Measurements from ENCODE around the gene DCANP1. TPM values are rescaled to one million over a fixed set of nuclear protein-coding genes. Genes with fewer than 3 reads are reported as not detected.

Gene DCANP1
- total RNA-seq, 2 experiments from 2014 or later = not detected

- Histone ChIP-seq H3K36me3 (ENCODE audit: insufficient read depth, low read length) (no peaks in the 10 kb centered on the region), H2AFZ (ENCODE audit: low read length) (no peak overlapping the region), H3K27ac (ENCODE audit: low read depth, low read length, poor library complexity, severe bottlenecking) (no peak overlapping the region), H3K4me3 (ENCODE audit: low read depth, low read length, poor library complexity, severe bottlenecking) (no peak overlapping the region), H3K9me3 (ENCODE audit: low read length) (no peaks in the 10 kb centered on the region), H3K4me1 (ENCODE audit: insufficient read depth, low read length, poor library complexity, severe bottlenecking) (peaks cover 12% of the 10 kb centered on the region), H3K4me2 (ENCODE audit: low read length) (no peak overlapping the region), H4K20me1 (ENCODE audit: insufficient read depth, low read length) (no peaks in the 10 kb centered on the region), H3K79me2 (ENCODE audit: insufficient read depth, low read depth, low read length) (no peaks in the 10 kb centered on the region), H3K9me2 (ENCODE audit: insufficient read depth, low read length) (no peaks in the 10 kb centered on the region)
- ChIA-PET POLR2A (no interaction called here), CTCF (ENCODE audit: unreplicated experiment) (no interaction called here)
- no peak for TF ChIP-seq CTCF (conservative IDR thresholded peaks at IDR 0.05; ENCODE audit: low read length)
- TF ChIP-seq EZH2phosphoT487 (IDR thresholded peaks at IDR 0.05; ENCODE audit: borderline replicate concordance, low read depth, low read length) = no peak
- DNase-seq (ENCODE audit: low spot score) = no peak
- intact Hi-C loops (cut with micrococcal nuclease; ENCODE audit: unreplicated experiment) = no loop called here
- BruUV-seq (replicated peaks) = no TSS peak
Observed at GRCh38 chr5:135434591-135435466, 12.3 kb downstream of the DCANP1 start.

- no peak overlapping the region for H3K4me3 ChIP-seq (ENCODE audit: low read depth, low read length, poor library complexity, severe bottlenecking)
- H3K4me1 ChIP-seq (ENCODE audit: insufficient read depth, low read length, poor library complexity, severe bottlenecking) = peaks cover 12% of the 10 kb centered on the region
- no peaks in the 10 kb centered on the region for H3K36me3 ChIP-seq (ENCODE audit: insufficient read depth, low read length)
- no peak overlapping the region for H3K4me2 ChIP-seq (ENCODE audit: low read length)
- no peaks in the 10 kb centered on the region for H3K9me2 ChIP-seq (ENCODE audit: insufficient read depth, low read length)
- intact Hi-C loops (cut with micrococcal nuclease; ENCODE audit: unreplicated experiment) = no loop called here
- DNase-seq (ENCODE audit: low spot score) = no peak
- H3K9me3 ChIP-seq (ENCODE audit: low read length) = no peaks in the 10 kb centered on the region
- ChIA-PET CTCF (ENCODE audit: unreplicated experiment) (no interaction called here), POLR2A (no interaction called here)
- no peak overlapping the region for H2AFZ ChIP-seq (ENCODE audit: low read length)
- H3K79me2 ChIP-seq (ENCODE audit: insufficient read depth, low read depth, low read length) = no peaks in the 10 kb centered on the region
- no TSS peak for BruUV-seq (replicated peaks)
- no peaks in the 10 kb centered on the region for H4K20me1 ChIP-seq (ENCODE audit: insufficient read depth, low read length)
- no peak overlapping the region for H3K27ac ChIP-seq (ENCODE audit: low read depth, low read length, poor library complexity, severe bottlenecking)
- no peak for TF ChIP-seq CTCF (conservative IDR thresholded peaks at IDR 0.05; ENCODE audit: low read length)
- TF ChIP-seq EZH2phosphoT487 (IDR thresholded peaks at IDR 0.05; ENCODE audit: borderline replicate concordance, low read depth, low read length) = no peak
Observed at GRCh38 chr5:135433681-135434426, 13.3 kb downstream of the DCANP1 start.

GRCh38 chr5:135432113-135432512 lies 15.0 kb downstream of the DCANP1 start:
- H3K27ac ChIP-seq (ENCODE audit: low read depth, low read length, poor library complexity, severe bottlenecking) = no peak overlapping the region
- no peak overlapping the region for H3K4me3 ChIP-seq (ENCODE audit: low read depth, low read length, poor library complexity, severe bottlenecking)
- H2AFZ ChIP-seq (ENCODE audit: low read length) = no peak overlapping the region
- H4K20me1 ChIP-seq (ENCODE audit: insufficient read depth, low read length) = no peaks in the 10 kb centered on the region
- no peaks in the 10 kb centered on the region for H3K36me3 ChIP-seq (ENCODE audit: insufficient read depth, low read length)
- no peak for DNase-seq (ENCODE audit: low spot score)
- no TSS peak for BruUV-seq (replicated peaks)
- peaks cover 6% of the 10 kb centered on the region for H3K4me1 ChIP-seq (ENCODE audit: insufficient read depth, low read length, poor library complexity, severe bottlenecking)
- no peaks in the 10 kb centered on the region for H3K9me2 ChIP-seq (ENCODE audit: insufficient read depth, low read length)
- no peak overlapping the region for H3K4me2 ChIP-seq (ENCODE audit: low read length)
- intact Hi-C loops (cut with micrococcal nuclease; ENCODE audit: unreplicated experiment) = no loop called here
- H3K79me2 ChIP-seq (ENCODE audit: insufficient read depth, low read depth, low read length) = no peaks in the 10 kb centered on the region
- TF ChIP-seq CTCF (conservative IDR thresholded peaks at IDR 0.05; ENCODE audit: low read length) (no peak), EZH2phosphoT487 (IDR thresholded peaks at IDR 0.05; ENCODE audit: borderline replicate concordance, low read depth, low read length) (no peak)
- ChIA-PET CTCF (ENCODE audit: unreplicated experiment) (no interaction called here), POLR2A (no interaction called here)
- no peaks in the 10 kb centered on the region for H3K9me3 ChIP-seq (ENCODE audit: low read length)
